ENCODE measurements around the gene GIGYF2. TPM values are rescaled to one million over a fixed set of nuclear protein-coding genes. Genes with fewer than 3 reads are reported as not detected.
A peak's percentile ranks its signal among the peaks of the same experiment; 100 is the strongest.

The GIGYF2 gene
- polyA plus RNA-seq, 3 donors = 61.6 to 66.2 (median 62.1) TPM

DNA sequence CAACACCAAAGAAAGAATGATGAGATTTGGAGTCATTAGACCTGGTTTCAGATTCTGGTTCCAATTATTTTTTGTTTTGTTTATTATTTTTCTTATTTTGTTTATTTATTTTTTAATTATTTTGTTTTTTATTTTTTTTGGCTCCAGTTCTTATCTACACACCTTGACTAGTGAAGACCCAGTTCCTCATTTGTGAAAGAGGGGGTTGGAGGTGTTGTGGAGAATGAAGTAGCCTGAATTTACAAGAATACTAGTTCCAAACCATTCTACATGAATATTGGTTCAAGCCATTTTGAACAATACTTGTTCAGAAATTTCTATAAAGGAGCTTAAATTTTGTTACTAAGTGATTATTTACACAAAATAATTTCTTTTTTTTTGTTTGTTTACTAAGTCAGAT lies 86.1 kb downstream of the GIGYF2 start:
- DNase-seq (ENCODE audit: extremely low read depth in 1 of 11, low read depth in 9 of 11, low spot score in 4 of 11) = no peak

DNA sequence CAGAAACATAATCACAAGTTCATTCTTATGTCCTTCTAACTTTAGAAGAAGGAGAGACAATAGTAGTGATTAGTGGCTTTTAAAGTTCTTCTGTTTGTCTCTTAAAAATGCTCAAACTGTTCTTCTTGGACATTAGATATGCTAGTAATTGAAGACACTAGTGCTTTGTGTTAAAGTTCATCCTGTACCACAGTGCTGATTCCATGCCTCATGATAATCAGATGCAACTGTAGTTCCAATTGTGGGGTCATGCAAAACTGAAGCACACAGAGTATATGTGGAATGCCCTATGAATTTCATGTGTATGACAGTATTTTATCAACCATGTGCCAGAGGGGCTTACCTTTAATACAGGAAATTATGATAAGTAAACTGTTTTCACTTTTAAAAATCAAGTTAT lies 90.7 kb downstream of the GIGYF2 start:
- DNase-seq (ENCODE audit: extremely low read depth in 1 of 11, low read depth in 9 of 11, low spot score in 4 of 11) = no peak

DNA sequence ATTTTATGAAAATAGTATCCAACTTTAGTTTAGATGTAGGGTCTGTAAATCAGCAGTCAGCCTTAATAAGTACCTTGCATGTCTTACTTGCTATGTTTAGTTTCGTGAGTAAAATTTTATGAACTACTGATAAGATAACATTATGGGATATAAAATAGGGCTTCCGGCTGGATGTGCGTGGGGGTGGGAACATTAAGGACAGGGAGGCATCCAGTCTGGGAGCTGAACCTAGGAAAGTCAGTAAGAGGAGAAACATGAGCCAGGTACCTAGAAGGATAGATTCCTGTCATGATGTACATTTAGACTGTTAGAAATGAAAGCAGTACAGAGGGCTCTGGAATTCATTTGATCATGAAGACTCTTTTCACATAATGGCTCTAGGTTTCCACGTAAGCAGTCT lies 92.0 kb downstream of the GIGYF2 start:
- peak in 5 of 11 donors; percentile 9 to 22 (median 14) for DNase-seq (ENCODE audit: extremely low read depth in 1 of 11, low read depth in 9 of 11, low spot score in 4 of 11)

- no peak for DNase-seq (ENCODE audit: extremely low read depth in 1 of 11, low read depth in 9 of 11, low spot score in 4 of 11)
Measured at GRCh38 chr2:232791518-232791917, 94.4 kb downstream of the GIGYF2 start.

GRCh38 chr2:232793271-232793670 lies 96.1 kb downstream of the GIGYF2 start:
- DNase-seq (ENCODE audit: extremely low read depth in 1 of 11, low read depth in 9 of 11, low spot score in 4 of 11) = no peak

GRCh38 chr2:232794981-232795380 lies 97.8 kb downstream of the GIGYF2 start:
- DNase-seq (ENCODE audit: extremely low read depth in 1 of 11, low read depth in 9 of 11, low spot score in 4 of 11) = no peak

GRCh38 chr2:232795920-232796319 lies 98.8 kb downstream of the GIGYF2 start:
- DNase-seq (ENCODE audit: extremely low read depth in 1 of 11, low read depth in 9 of 11, low spot score in 4 of 11) = no peak

DNA sequence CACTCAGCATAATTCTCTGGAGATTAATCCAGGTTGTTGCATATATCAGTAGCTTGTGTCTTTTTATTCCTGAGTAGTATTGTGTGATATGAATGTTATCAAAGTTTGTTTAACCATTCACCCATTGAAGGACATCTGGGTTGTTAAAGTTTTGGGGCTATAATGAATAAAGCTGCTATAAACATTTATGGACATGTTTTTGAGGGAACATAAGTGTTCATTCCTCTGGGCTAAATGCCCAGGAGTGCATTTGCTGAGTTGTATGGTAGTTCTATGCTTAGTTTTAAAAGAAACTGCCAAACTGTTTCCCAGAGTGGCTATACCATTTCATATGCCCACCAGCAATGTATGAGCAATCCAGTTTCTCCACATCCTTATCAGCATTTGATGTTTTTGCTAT lies 101.1 kb downstream of the GIGYF2 start:
- no peak for DNase-seq (ENCODE audit: extremely low read depth in 1 of 11, low read depth in 9 of 11, low spot score in 4 of 11)

DNA sequence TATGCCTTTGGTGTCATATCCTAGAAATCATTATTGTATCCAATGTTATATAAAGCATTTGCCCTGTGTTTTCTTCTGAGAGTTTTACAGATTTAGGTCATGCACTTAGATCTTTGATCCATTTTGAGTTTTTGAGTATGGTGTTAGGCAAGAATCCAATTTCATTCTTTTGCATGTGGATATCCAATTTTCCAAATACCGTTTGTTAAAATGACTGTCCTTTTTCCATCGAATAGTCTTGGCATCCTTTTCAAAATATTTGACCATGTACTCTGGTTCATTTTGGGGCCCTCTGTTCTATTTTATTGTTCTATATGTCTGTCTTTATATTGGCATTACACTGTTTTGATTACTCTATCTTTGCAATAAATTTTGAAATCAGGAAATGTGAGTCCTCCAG lies 103.0 kb downstream of the GIGYF2 start:
- no peak for DNase-seq (ENCODE audit: extremely low read depth in 1 of 11, low read depth in 9 of 11, low spot score in 4 of 11)

- no peak for DNase-seq (ENCODE audit: extremely low read depth in 1 of 11, low read depth in 9 of 11, low spot score in 4 of 11)
Measured at GRCh38 chr2:232802091-232802490, 105.0 kb downstream of the GIGYF2 start.

- DNase-seq (ENCODE audit: extremely low read depth in 1 of 11, low read depth in 9 of 11, low spot score in 4 of 11) = no peak
Measured at GRCh38 chr2:232809349-232810124, 112.4 kb downstream of the GIGYF2 start.

GRCh38 chr2:232810444-232810843 lies 113.3 kb downstream of the GIGYF2 start:
- DNase-seq (ENCODE audit: extremely low read depth in 1 of 11, low read depth in 9 of 11, low spot score in 4 of 11) = no peak

DNA sequence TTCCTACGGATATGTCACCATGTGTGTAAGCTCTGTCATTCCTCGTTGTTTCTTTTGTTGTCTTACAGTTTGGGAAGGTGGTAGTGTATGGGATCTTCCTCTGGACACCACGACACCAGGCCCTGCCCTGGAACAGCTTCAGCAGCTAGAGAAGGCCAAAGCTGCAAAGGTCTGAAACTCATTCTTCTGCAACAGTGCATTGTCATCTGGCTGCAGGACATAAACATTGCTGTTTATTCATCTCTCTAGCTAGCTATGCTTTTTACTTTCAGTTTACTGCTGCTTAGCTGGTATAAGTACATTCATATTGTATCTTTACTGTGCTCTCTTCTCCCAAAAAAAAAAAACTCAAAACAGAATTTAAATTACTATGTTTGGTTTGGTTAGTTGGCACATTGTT lies 118.4 kb downstream of the GIGYF2 start:
- no peak for DNase-seq (ENCODE audit: extremely low read depth in 1 of 11, low read depth in 9 of 11, low spot score in 4 of 11)

DNA sequence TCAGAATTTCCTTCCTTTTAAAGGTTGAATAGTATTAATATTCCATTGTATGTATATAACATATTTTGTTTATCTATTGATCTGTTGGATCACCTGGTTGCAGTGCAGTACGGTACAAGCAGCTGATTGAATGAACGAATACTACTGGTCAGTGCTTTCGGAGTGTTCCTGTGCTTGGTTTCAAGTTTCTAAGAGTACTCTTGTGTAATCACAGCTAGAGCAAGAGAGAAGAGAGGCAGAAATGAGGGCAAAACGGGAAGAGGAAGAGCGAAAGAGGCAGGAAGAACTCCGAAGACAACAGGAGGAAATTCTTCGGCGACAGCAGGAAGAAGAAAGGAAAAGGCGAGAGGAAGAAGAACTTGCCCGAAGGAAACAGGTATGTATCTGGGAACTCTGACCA lies 119.5 kb downstream of the GIGYF2 start:
- DNase-seq (ENCODE audit: extremely low read depth in 1 of 11, low read depth in 9 of 11, low spot score in 4 of 11) = peak in 4 of 11 donors; percentile 5 to 28 (median 13)

DNA sequence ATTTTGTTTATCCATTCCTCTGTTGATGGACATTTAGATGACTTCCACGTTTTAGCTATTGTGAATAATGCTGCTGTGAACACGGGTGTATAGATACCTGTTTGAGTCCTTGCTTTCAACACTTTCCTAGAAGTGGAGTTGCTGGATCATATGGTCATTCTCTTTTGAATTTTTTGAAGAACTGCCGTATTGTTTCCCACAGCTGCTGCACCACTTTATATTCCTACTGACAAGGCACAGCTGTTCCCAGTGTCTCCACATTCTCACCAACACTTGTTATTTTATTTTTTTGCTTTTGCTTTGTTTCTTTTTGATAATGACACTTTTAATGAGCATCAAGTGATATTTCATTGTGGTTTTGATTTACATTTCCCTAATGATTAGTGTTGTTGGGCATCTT lies 120.6 kb downstream of the GIGYF2 start:
- no peak for DNase-seq (ENCODE audit: extremely low read depth in 1 of 11, low read depth in 9 of 11, low spot score in 4 of 11)

- no peak for DNase-seq (ENCODE audit: extremely low read depth in 1 of 11, low read depth in 9 of 11, low spot score in 4 of 11)
Measured at GRCh38 chr2:232829988-232830387, 132.9 kb downstream of the GIGYF2 start.

DNA sequence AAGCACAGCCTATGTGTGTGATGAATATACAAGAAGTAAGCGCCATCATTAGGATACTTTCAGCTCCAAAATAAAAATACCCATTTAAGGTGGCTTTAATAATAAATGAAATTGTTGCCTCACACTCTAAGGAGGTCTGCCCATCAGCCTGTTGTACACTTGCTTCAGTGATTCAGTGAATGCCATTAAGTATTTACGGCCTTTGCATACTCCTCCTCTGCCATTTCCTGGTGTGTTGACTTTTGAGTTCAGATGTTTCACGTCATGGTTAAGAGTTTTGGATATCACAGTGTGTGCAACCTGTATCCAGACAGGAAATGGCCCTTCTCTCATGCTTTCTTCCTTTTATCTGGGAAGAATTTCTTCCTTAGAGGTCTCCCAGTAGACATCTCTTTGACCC lies 134.4 kb downstream of the GIGYF2 start:
- DNase-seq (ENCODE audit: extremely low read depth in 1 of 11, low read depth in 9 of 11, low spot score in 4 of 11) = no peak

GRCh38 chr2:232833830-232834229 lies 136.7 kb downstream of the GIGYF2 start:
- no peak for DNase-seq (ENCODE audit: extremely low read depth in 1 of 11, low read depth in 9 of 11, low spot score in 4 of 11)

- DNase-seq (ENCODE audit: extremely low read depth in 1 of 11, low read depth in 9 of 11, low spot score in 4 of 11) = no peak
Measured at GRCh38 chr2:232835687-232836208, 138.6 kb downstream of the GIGYF2 start.

GRCh38 chr2:232836934-232837333 lies 139.8 kb downstream of the GIGYF2 start:
- no peak for DNase-seq (ENCODE audit: extremely low read depth in 1 of 11, low read depth in 9 of 11, low spot score in 4 of 11)

GRCh38 chr2:232838406-232838874 lies 141.3 kb downstream of the GIGYF2 start:
- no peak for DNase-seq (ENCODE audit: extremely low read depth in 1 of 11, low read depth in 9 of 11, low spot score in 4 of 11)
